Activated T-cell treated with anti-CD3 and anti-CD28 coated beads, Interleukin-2, amount 50 U/mL, for 72 hours (primary cell): Measurements from ENCODE around the gene LDLRAD3. TPM values are rescaled to one million over a fixed set of nuclear protein-coding genes. Genes with fewer than 3 reads are reported as not detected.

Experiments
- ATAC-seq, 2 donors: fragments of 150-1000 bp; cut with Tn5 transposase; replicated peaks in 1 of 2; 2 replicates each; pipeline ENCODE4 v1.10.0; 2021; ENCODE audit warnings: moderate library complexity in 2 of 2, mild to moderate bottlenecking in 1 of 2
- DNase-seq, 2 donors: peaks; one replicate each; pipeline ENCODE4 v3.0.0; 2021 to 2022; ENCODE audit warnings: mixed read lengths in 1 of 2
- H3K27ac Mint-ChIP-seq: one replicate; pipeline ENCODE4 v1.8.0; 2022; ENCODE audit warnings: mild to moderate bottlenecking, moderate library complexity, mixed read lengths
- H3K27me3 Mint-ChIP-seq: one replicate; pipeline ENCODE4 v1.8.0; 2022; ENCODE audit warnings: low read depth, mixed read lengths
- H3K36me3 Mint-ChIP-seq, 2 donors: one replicate each; pipeline ENCODE4 v1.8.0; 2022; ENCODE audit warnings: mixed read lengths in 2 of 2, mild to moderate bottlenecking in 1 of 2; ENCODE audit not compliant: insufficient read depth in 2 of 2
- H3K4me1 Mint-ChIP-seq: one replicate; pipeline ENCODE4 v1.8.0; 2022; ENCODE audit warnings: low read depth, mixed read lengths
- H3K4me3 Mint-ChIP-seq, 2 donors: one replicate each; pipeline ENCODE4 v1.8.0; 2022; ENCODE audit warnings: mild to moderate bottlenecking in 2 of 2, mixed read lengths in 2 of 2, moderate library complexity in 2 of 2
- H3K9me3 Mint-ChIP-seq, 2 donors: one replicate each; pipeline ENCODE4 v1.8.0; 2022; ENCODE audit warnings: mixed read lengths in 2 of 2
- total RNA-seq, 2 donors: library from RNA; stranded (reverse); gene quantifications; one replicate each; pipeline ENCODE4 v1.2.3, GENCODE V29; 2022

Gene LDLRAD3
- total RNA-seq, 2 donors from 2014 or later: not detected

DNA sequence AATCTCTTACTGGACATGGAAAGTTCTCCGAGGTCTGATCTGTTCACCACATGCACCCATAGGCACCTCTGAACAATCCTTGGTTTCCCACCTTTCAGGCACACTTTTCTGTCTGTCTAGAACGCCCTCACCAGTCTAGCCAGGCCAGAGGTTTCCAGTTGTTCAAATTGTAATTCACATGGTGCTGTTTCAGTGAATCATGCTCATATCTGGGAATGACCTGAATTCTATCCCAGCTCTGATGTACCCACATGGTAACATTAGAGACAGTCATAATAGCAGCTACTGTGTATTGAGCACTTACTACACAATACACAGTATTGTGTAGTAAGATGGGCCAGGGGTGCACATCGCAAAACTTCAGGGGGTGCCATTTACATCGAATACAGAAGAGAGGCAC, 207.1 kb downstream of the LDLRAD3 start:
- H3K27ac Mint-ChIP-seq: no peak overlapping the region
- peaks cover 17% of the 10 kb centered on the region for H3K4me1 Mint-ChIP-seq
- H3K36me3 Mint-ChIP-seq: no peaks in the 10 kb centered on the region
- H3K27me3 Mint-ChIP-seq: peaks cover 32% of the 10 kb centered on the region
- H3K4me3 Mint-ChIP-seq: no peak overlapping the region
- ATAC-seq: no peak
- no peak for DNase-seq
- H3K9me3 Mint-ChIP-seq: no peaks in the 10 kb centered on the region

DNA sequence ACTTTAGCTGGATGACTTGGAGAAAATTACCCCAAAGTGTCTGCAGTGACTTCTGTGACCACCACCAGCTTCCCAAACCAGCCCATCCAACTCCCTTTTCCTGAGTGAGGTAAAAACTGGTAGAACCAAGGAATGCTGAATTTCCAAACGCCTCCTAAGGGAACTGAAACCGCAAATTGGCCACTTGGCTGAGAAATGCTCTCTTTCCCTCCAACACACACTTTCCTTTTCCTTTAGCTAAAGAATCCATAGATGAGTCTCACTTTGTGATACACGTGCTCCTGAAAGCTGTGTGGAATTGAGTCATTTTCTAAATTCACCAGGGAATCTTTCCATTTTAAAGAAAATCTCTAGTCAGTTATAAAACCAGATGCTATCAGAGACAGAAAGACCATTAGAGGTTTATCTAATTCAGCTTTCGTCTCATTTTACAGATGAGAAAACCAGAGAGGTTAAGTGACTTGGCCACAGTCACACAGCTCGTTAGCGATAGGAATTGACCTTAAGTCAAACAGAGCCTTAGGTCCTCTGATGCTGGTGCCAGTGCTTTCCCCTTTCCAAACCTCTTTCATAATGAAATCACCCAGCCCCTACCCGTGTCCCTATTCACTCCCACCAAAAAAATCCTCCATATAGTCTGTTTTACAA, 208.2 kb downstream of the LDLRAD3 start:
- H3K36me3 Mint-ChIP-seq: no peaks in the 10 kb centered on the region
- ATAC-seq: no peak

DNA sequence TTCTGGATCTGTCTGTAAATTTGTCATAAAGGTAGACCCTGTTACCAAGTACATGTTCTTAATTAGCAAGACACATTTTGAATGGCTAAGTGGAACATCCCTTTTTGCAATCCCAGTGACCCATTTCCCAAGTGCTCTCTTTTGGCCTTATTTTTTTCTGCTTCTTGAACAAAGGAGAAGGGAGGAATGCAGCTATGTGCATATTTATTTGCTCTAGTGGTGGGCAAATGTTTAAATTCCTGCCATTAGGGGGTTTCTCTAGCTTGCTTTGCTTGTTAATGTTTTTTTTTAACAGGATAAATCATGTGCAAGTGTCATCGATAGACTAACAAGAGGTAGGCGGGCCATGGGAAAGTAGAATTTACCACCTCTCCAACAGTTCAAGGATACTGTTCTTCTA, 209.7 kb downstream of the LDLRAD3 start:
- DNase-seq (no peak), ATAC-seq (no peak)
- no peak overlapping the region for H3K4me3 Mint-ChIP-seq
- H3K4me1 Mint-ChIP-seq: peaks cover 17% of the 10 kb centered on the region
- H3K9me3 Mint-ChIP-seq: no peaks in the 10 kb centered on the region
- H3K36me3 Mint-ChIP-seq: no peaks in the 10 kb centered on the region
- peaks cover 40% of the 10 kb centered on the region for H3K27me3 Mint-ChIP-seq
- no peak overlapping the region for H3K27ac Mint-ChIP-seq

More for the DNA sequence above, 208.2 kb downstream of the LDLRAD3 start:
- H3K4me3 Mint-ChIP-seq: no peak overlapping the region
- no peak for DNase-seq
- H3K27ac Mint-ChIP-seq: no peak overlapping the region
- H3K9me3 Mint-ChIP-seq: no peaks in the 10 kb centered on the region
- peaks cover 17% of the 10 kb centered on the region for H3K4me1 Mint-ChIP-seq
- H3K27me3 Mint-ChIP-seq: peaks cover 36% of the 10 kb centered on the region

DNA sequence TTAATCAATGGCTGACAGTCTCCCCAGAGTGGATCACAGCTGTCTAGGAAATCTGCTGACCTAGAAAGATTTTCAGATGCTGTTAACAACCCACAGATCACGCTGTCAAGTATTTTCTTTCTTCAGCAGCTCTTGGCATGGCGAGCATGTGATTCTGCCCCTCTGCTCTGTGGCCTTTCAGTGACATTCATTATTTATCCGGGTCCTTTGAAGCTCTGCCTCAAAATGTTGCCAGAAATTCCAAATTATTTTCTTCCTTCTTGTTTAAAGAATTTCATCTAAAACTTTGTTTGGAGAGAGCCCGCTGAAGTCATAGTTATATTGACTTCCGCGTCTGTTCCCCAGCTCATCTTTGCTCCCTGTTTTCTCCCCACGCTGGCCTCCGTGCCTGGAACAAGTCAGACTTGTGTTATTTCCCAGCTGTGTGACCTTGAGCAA, 211.3 kb downstream of the LDLRAD3 start:
- H3K4me3 Mint-ChIP-seq: no peak overlapping the region
- no peak for ATAC-seq
- peaks cover 1% of the 10 kb centered on the region for H3K4me1 Mint-ChIP-seq
- no peak for DNase-seq
- no peaks in the 10 kb centered on the region for H3K9me3 Mint-ChIP-seq
- H3K36me3 Mint-ChIP-seq: no peaks in the 10 kb centered on the region
- peak overlapping the region; percentile 40 for H3K27ac Mint-ChIP-seq
- H3K27me3 Mint-ChIP-seq: peaks cover 30% of the 10 kb centered on the region

DNA sequence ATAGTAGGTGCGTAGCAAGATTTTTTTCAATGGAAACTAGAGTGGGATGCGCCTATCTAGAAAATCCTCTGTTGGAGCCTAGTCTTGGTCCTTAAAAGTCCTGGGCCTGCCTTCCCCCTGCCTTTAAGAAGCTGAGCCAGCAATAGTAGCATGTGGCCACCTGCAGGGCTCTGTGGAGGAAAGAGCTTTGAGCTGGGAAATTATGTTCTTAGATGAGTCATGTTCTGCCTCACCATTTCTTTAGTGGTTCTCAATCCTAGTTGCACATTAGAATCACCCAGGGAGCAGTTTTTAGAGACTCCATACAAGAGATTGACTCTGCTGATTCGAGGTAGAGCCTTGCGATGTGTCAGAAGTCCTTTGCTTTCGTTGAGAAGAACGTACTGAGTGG, 211.9 kb downstream of the LDLRAD3 start:
- H3K4me1 Mint-ChIP-seq: no peaks in the 10 kb centered on the region
- H3K27me3 Mint-ChIP-seq: peaks cover 30% of the 10 kb centered on the region
- no peaks in the 10 kb centered on the region for H3K9me3 Mint-ChIP-seq
- ATAC-seq (no peak), DNase-seq (no peak)
- H3K27ac Mint-ChIP-seq: no peak overlapping the region
- H3K36me3 Mint-ChIP-seq: no peaks in the 10 kb centered on the region
- no peak overlapping the region for H3K4me3 Mint-ChIP-seq

DNA sequence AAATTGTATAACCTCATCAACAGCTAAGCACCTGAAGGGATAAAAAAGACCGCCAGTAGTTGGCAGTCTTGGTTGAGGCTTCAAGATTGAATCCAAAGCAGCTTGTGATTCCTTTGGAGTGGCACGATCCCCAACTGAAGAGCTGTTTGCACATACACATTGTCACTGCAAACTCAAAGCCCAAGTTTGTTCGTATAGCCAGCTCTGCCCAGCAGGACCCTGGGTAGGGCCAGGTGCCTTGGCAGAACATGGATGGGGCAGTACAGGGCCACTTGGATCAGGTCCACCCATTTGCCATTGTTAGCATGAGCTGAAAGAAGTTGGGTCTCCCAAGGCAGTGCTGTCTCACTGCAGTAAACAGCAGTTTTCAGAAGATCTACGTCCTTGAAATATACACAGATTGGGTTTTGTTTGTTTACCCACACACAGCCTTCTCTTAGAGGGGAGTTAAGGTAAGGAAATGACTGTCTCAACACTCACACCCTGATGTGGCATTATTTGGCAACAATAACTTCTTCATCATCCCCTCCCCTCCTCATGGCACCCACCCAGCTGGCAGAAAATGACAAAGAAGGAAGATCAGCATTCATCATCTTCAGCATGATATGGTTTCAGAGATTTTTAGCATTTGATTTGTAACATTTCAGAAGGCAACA, 212.4 kb downstream of the LDLRAD3 start:
- Mint-ChIP-seq H3K4me3 (no peak overlapping the region), H3K27me3 (peaks cover 30% of the 10 kb centered on the region), H3K36me3 (no peaks in the 10 kb centered on the region), H3K9me3 (no peaks in the 10 kb centered on the region), H3K27ac (no peak overlapping the region), H3K4me1 (no peaks in the 10 kb centered on the region)
- no peak for ATAC-seq
- no peak for DNase-seq

DNA sequence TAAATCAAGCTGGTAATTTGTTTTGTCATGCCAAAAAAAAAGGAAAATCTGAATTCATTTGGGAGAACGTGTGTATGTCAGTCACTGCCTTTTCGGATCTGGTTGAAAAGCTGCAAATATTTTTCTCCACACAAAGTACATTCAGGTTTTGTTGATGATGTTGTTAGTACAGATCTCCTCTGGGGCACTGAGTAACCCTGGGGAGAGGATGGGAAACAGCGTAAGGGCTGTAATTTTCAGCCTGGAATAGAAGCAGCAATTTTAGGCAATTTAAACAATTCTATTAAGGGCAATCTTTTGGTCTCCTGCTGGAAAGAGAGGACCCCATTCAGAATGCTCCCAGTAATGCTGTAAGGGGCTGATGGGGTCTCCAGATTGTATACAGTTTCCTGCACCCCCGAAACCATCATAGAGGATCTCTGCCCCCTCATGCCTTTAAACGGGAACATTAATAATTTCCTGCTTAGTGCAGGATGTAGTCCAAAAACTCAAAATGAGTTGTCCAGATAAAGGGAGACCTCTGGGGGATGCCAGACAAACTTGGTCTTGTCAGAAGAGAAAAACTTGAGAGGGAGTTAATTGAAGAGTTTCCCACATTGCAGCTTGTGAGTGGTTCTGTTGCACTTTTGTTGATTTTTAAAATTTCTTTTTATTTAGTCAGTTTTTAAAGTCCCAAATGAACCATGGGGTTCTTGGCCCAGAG, 213.1 kb downstream of the LDLRAD3 start:
- no peaks in the 10 kb centered on the region for H3K9me3 Mint-ChIP-seq
- no peaks in the 10 kb centered on the region for H3K36me3 Mint-ChIP-seq
- ATAC-seq (no peak), DNase-seq (no peak)
- no peaks in the 10 kb centered on the region for H3K4me1 Mint-ChIP-seq
- H3K27ac Mint-ChIP-seq: no peak overlapping the region
- no peak overlapping the region for H3K4me3 Mint-ChIP-seq
- peaks cover 30% of the 10 kb centered on the region for H3K27me3 Mint-ChIP-seq

DNA sequence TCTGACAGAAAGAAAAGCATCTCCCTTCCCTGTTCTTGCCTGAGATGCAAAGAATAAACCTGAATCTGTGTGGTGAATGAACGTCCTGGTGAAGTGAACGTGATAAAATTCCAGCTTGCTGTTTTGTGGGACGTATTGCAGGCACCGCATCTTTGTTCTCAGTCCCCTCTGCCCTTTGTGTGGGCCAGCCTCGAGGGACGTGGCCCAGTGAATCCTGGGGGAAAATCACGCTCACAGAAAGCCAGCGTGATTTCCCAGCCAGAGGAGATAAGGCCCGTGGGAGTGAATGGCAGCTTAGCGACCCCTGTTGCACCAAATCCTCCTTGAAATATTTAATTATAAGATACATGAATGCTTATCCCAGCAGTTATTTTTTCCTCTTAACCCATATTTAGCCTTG, 216.2 kb downstream of the LDLRAD3 start:
- Mint-ChIP-seq H3K36me3 (no peaks in the 10 kb centered on the region), H3K4me1 (no peaks in the 10 kb centered on the region), H3K4me3 (no peak overlapping the region), H3K27me3 (peaks cover 13% of the 10 kb centered on the region), H3K9me3 (no peaks in the 10 kb centered on the region), H3K27ac (no peak overlapping the region)
- ATAC-seq (no peak), DNase-seq (no peak)

DNA sequence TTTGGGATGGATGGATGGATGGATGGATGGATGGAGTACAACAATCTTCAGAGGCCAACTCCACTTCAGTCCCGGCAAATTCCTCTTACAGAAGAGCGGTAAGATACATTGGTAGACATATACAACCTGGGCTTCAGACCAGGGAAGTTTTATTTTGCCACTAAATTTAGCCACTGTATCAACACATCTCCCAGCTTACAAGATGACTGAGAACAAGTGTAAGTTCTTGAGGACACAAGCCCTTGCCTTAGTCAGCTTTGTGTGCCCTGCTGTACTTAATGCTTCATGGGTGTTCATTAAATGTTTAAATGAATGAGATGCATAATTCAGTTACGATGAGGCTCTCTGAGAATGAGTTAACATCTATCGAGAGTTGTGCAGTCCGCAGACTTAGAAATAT, 217.7 kb downstream of the LDLRAD3 start:
- peaks cover 13% of the 10 kb centered on the region for H3K27me3 Mint-ChIP-seq
- DNase-seq: no peak

DNA sequence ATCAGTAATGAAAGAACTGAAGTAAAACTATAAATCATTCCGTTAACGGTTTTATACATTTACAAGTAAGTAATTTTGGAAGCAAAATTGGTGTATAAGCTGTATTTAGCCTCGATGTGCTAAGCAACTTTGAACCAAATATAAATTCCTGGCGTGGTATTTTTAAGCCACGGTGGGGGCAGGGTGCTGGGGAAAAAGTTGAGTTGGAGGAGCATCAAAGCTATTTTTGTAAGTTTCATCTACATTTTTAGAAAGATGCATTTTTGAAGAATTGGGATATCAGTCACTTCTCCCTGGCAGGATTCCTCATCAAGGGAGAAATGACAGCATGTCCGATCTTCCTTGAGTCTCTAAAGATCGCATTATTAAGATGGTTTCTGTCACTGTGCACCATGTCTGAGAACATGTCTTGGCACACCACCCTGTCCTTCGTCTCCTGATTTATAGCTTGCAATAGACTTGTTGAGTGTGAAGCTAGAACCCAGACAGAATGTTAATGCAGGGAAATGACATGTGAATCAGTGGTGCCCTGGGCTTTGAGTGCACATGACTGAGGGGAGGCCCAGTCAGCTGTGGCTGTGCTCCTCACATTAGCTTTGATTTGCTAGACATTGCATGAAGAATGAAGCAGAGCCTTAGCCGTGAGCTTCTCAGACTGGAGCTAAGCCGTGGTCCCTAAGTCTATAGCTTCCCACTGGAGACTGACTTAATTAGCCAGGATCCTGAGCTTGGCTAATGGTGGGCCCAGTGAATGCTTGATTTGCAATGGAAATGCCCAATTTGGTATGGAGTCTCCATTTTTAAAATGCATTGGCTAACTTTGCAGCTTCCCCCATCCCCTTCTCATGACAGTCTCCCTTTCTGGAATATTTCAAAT, 218.4 kb downstream of the LDLRAD3 start:
- ATAC-seq: no peak
- H3K27ac Mint-ChIP-seq: no peak overlapping the region

More for the DNA sequence above, 217.7 kb downstream of the LDLRAD3 start:
- Mint-ChIP-seq H3K27ac (no peak overlapping the region), H3K36me3 (no peaks in the 10 kb centered on the region), H3K4me1 (no peaks in the 10 kb centered on the region), H3K4me3 (no peak overlapping the region), H3K9me3 (no peaks in the 10 kb centered on the region)
- ATAC-seq: no peak

DNA sequence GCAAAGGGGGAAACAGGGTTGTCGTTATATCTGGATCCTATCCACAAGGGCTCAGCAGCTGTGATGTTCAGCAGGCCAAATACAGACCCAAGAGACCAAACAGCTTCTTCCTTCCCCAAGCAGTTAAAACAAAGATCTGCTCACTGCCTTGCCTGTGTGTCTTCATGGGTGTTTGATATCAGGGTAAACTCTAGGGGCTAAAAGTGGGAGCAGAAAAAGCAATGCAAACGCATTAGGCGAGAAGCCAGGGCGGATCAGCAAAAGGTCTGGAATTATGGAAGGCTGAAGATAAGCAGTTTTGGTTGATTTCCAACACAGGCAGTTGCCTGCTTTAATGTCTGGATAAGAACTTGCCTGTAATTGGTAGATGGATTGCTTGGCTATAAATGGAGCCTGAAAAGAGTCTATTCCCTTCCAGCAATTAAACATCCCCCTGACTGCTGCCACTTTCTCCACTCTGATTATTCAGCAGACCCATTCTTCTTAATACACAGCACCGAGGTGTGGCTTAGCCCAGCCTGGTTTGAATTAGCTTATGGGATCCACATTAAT, 219.1 kb downstream of the LDLRAD3 start:
- no peak for ATAC-seq
- no peaks in the 10 kb centered on the region for H3K4me1 Mint-ChIP-seq
- H3K4me3 Mint-ChIP-seq: no peak overlapping the region
- no peaks in the 10 kb centered on the region for H3K9me3 Mint-ChIP-seq
- peaks cover 12% of the 10 kb centered on the region for H3K27me3 Mint-ChIP-seq
- no peak for DNase-seq
- H3K36me3 Mint-ChIP-seq: no peaks in the 10 kb centered on the region
- H3K27ac Mint-ChIP-seq: no peak overlapping the region

More for the DNA sequence above, 218.4 kb downstream of the LDLRAD3 start:
- Mint-ChIP-seq H3K36me3 (no peaks in the 10 kb centered on the region), H3K4me3 (no peak overlapping the region), H3K27me3 (peaks cover 13% of the 10 kb centered on the region), H3K4me1 (no peaks in the 10 kb centered on the region), H3K9me3 (no peaks in the 10 kb centered on the region)
- no peak for DNase-seq

DNA sequence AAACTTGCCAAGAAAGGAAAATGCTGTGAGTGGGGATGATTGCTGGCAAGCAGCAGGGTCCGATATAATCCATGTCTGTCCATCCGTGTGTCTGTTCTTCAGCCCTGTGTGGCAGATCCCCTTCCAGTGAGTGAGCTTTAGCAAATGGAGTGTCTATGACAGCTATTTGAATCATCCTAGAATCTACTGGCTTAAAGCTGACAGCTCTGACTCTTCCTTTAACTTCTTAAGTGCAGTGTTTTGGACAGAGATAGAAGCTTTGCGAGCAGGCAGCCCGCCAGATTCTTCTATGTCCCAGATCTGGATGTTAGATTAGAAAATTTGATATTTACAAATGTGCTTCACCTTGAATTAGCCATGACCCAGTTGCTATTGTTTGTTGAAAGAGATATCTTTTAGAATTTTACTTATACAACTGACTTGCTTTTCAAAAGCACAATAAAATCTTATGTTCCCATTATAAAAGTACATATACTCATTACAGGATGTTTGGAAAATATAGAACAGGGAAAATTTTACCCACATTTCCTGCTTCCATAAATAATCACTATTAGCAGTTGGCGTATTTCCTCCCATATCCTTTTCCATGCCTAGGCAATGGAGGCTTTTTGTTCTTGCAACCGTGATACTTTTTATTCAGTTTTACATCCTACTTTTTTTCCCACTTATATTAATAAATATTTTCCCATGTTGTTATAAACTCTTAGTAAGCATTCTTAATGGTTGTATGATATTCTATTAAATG, 220.8 kb downstream of the LDLRAD3 start:
- Mint-ChIP-seq H3K27ac (no peak overlapping the region), H3K4me1 (no peaks in the 10 kb centered on the region), H3K36me3 (no peaks in the 10 kb centered on the region), H3K9me3 (no peaks in the 10 kb centered on the region), H3K27me3 (peaks cover 4% of the 10 kb centered on the region), H3K4me3 (no peak overlapping the region)
- ATAC-seq (no peak), DNase-seq (no peak)
